GOT3 (cell line): ENCODE data around the gene MAPK14.

ENCODE experiments used
- DNase-seq: peaks from one replicate; lab custom pipeline; 2025; ENCODE audit warnings: mixed read lengths; lab: John Stamatoyannopoulos, UW

MAPK14 gene

DNA sequence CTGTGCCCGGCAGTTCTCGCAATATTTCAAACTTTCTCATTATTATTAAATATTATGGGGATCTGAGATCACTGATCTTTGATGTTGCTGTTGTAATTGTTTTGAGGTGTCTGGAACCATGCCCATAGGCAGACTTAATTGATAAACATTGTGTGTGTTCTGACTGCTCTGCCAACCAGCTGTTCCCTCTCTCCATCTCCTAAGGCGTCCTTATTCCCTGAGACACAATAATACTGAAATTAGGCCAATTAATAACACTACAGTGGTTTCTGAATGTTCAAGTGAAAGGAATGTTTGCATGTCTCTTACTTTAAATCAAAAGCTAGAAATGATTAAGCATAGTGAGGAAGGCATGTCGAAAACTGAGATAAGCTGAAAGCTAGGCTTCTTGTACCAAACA is 7.6 kb downstream of the MAPK14 start:
- no peak for DNase-seq

DNA sequence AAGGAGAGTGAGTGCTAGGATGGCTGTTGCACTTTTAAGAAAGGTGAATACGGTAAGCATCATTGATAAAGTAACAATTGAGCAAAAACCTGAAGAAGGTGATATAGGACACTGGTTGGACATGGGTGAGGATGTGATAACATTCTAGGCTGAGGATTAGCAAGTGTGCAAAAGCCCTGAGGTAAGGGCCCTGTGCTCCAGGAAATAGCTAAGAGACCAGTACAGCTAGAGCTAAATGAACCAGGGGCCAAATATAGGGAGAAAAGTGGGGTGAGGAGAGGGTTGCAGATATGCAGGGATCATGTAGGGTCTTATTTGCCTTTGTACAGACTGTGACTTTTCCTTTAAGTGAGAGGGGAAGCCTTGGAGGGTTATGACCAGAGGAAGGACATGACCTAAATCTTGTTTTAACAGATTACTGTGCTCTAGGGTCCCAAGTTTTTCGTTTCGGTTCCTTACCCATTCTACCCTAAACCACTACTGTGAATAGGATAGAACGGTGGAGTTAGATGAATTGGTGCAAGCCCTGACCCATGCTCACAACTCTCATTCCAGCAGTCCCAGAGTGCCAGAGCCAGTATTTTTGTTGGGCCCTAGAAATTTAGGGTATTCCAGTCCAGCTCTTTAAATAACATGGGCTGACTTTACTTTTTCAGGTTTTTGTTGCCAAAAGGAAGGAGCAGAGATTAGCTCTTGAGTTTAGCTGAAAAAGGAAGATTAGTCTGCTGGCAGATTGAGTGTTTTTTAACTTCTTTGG is 10.7 kb downstream of the MAPK14 start:
- DNase-seq = no peak

- DNase-seq = no peak
Observed at GRCh38 chr6:36039112-36039511, 11.5 kb downstream of the MAPK14 start.

GRCh38 chr6:36040958-36041357 is 13.3 kb downstream of the MAPK14 start:
- DNase-seq = no peak

DNA sequence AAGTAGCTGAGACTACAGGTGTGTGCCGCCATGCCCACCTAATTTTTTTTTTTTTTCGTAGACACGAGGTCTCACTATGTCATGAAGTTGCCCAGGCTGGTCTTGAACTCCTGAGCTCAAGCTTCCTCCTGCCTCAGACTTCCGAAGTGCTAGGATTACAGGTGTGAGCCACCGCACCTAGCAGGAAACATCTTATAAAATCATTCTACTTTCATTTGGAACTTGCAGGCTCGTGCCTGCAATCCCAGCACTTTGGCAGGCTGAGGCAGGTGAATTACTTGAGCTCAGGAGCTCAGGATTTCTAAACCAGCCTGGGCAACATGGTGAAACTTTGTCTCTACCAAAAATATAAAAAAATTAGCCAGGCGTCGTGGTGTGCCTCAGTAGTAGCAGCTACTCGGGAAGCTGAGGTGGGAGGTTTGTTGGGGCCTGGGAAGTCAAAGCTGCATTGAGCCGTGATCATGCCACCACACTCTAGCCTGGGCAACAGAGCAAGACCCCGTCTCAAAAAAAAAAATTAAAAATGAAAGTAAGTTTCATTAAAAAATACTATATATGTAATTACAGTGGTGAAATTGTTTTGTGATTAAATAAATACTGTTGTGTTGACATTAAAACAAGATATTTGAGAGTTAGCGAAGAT is 15.1 kb downstream of the MAPK14 start:
- no peak for DNase-seq

DNA sequence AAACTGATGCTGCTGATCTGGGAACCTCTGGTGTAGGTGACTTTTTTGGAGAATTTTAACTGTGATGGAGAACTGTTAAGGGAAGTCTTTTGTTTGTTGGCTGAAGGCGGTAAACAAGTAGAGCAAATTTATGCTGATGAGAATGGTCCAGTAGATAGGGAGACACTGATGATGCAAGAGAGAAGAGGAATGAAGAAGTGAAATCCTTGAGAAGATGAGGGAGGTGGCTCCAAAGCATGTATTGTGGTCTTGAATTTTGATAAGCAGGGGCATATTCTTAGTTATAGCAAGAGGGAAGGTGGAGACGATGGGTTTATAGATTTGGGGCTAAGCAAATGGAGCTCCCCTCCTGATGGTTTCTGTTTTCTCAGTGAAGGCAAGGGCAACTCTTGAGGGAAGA is 22.0 kb downstream of the MAPK14 start:
- DNase-seq = no peak

DNA sequence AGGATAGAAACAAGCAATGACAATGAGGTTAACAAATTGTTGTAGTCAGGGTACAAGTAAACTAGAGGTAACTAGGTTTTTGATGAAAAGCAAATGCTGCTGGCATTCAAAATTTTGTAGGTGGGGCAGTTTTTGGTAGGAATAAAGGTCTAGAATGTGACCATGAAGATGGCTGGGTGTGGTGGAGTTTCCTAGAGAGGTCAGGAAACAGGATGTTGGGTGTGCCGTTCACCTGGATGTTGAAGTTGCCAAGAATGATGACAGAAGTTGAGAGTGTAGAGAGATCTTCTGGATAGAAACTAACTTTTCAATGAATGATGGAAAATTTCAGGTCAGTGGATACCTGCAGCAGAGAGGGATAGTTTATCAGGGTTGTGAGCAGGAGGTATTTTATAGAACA is 22.7 kb downstream of the MAPK14 start:
- no peak for DNase-seq

- no peak for DNase-seq
Observed at GRCh38 chr6:36050947-36051710, 23.5 kb downstream of the MAPK14 start.

DNA sequence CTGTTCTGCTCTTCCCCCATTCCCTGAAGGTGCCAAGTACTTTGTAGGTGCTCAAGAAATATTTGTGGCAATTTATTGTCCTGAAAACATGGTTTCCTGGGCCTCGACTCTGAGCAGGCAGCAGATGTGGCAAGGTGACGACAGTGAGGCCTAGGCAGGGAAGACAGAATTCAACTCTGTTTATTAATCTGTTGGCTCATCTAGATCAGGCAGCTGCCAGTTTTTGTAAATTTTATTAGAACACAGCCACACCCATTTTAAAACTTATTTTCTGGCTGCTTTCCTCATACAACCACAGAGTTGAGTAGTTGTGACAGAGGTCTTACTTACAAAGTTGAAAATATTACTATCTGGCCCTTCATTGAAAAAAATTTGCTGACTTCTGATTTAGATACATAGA is 24.5 kb downstream of the MAPK14 start:
- DNase-seq = no peak

GRCh38 chr6:36053878-36054277 is 26.3 kb downstream of the MAPK14 start:
- DNase-seq = no peak

DNA sequence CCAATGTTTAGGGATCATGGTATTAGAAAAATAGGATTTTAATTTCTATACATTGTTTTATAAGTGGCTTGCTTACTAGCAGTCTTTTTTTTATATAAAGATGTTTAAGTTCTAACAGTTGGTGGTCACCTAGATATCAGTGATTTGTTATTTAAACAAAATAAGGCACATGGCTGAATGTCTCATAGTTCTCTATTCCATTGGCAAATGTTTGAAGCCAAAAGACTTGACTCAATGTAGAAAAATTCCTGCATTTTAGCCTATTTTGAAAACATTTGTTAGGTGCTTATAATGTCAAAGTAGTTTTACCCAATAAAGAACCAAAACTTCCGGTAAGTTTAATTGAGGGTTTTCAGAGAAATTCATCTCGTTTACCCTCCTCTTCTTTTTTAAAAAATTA is 26.8 kb downstream of the MAPK14 start:
- no peak for DNase-seq

DNA sequence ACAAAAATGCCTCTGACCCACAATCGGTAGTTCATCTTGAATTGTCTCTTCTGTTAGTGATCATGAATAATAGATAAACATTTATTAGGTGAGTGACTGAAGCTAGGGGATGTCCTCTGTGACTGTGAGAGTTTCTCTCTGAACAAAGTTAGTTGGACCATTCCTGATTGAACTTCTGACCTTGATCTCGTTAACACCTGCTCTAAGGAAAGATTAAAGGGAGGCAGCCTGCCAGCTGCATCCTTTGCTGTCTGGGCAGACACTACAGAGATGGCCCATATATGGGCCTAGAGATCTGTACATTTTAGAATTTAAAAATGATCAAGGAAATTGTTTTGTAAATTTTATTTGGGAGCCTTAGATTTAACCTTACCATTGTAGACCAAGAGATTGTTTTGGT is 27.3 kb downstream of the MAPK14 start:
- no peak for DNase-seq

DNA sequence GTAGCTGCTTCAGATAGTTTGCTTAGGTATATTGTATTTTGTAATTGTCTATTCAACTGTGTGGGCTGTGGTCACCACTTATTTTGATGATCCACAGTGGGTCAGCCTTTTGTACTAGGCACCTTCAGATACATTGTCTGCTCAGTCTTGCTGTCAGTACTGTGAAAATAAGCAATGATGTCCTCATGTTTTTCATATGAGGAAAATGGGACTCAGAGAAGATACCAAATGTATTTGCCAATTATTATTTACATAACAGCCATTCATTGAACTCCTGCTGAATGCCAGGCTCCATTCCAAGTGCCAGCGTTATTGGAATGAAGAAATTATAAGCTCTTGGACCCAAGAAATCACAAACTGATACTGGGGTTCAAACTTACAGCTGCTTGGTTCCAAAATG is 28.6 kb downstream of the MAPK14 start:
- no peak for DNase-seq

GRCh38 chr6:36061236-36061635 is 33.6 kb downstream of the MAPK14 start:
- no peak for DNase-seq

DNA sequence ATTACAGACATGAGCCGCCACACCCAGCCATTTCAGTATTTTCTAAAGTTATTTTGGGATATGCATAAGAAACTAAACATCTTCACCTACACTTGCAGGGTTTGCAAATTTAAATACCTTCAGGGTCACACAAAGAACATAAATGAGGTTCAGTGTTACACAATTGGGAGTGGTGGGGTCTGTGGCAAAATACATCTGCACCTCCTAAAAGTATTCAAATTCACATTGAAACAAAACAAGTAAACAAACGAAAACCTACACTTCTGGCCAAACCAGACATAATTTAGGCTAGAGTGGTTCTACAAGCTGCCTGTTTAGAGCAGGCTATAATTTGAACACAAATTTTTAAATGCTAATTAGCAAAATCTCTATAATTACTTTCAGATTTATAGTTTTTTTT is 34.6 kb downstream of the MAPK14 start:
- no peak for DNase-seq

- DNase-seq = no peak
Observed at GRCh38 chr6:36063318-36064060, 35.9 kb downstream of the MAPK14 start.

GRCh38 chr6:36064770-36065396 is 37.3 kb downstream of the MAPK14 start:
- no peak for DNase-seq

- no peak for DNase-seq
Observed at GRCh38 chr6:36065916-36066315, 38.3 kb downstream of the MAPK14 start.

GRCh38 chr6:36066817-36067216 is 39.2 kb downstream of the MAPK14 start:
- DNase-seq = no peak

DNA sequence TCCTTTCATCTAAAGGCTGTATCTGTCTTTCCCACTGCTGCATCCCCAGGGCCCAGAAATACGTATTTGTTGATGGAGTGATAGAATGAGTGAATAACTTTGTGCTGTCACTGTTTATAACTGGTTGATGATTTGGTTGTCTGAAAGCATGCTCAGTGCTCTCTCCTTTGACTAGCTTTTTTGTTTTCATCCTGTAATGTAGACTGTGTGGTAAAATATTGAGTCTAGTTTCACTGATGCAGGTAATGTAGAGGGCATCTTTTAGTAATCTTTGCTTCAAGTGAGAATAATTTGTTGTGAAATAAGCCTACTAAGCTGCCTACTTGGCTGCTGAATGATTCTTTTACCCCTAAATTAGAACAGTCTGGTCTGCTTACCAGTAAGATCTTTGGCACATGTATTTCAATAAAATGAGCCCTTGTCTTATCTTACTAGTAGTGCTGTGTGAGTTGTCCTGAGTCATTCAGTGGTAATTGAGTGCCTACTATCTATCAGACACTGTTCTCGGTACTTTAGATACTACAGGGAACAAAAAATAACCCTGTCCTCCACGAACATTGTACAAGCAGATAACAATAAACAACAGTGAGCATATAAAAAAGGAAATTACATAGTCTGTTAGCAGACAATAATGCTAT is 39.9 kb downstream of the MAPK14 start:
- DNase-seq = no peak

GRCh38 chr6:36068012-36068392 is 40.4 kb downstream of the MAPK14 start:
- DNase-seq = no peak
